BLaER1 treated with 17β-estradiol and CSF1 and Interleukin-3, amounts not matched to agents 10 nM and 100 nM (cell line): ENCODE measurements around the gene SOWAHA.

Source experiments
- H3K27ac ChIP-seq, 11 experiments: shearing (Covaris generic); formaldehyde crosslinking; 2 replicates each; pipeline ENCODE4 v1.8.1; 2022
- H3K27me3 ChIP-seq, 11 experiments: shearing (Covaris generic); formaldehyde crosslinking; 2 replicates each; pipeline ENCODE4 v1.8.1; 2022
- H3K36me3 ChIP-seq, 11 experiments: shearing (Covaris generic); formaldehyde crosslinking; 2 replicates each; pipeline ENCODE4 v1.8.1; 2022
- H3K4me1 ChIP-seq, 10 experiments: shearing (Covaris generic); formaldehyde crosslinking; 2 replicates each; pipeline ENCODE4 v1.8.1; 2022
- H3K4me2 ChIP-seq, 11 experiments: shearing (Covaris generic); formaldehyde crosslinking; 2 replicates each; pipeline ENCODE4 v1.8.1; 2022
- H3K4me3 ChIP-seq, 10 experiments: shearing (Covaris generic); formaldehyde crosslinking; 2 replicates each; pipeline ENCODE4 v1.8.1; 2022
- H3K9ac ChIP-seq, 11 experiments: shearing (Covaris generic); formaldehyde crosslinking; 2 replicates each; pipeline ENCODE4 v1.8.1; 2022
- H3K9me3 ChIP-seq, 11 experiments: shearing (Covaris generic); formaldehyde crosslinking; replicated peaks in 1 of 11; 2 replicates each; pipeline ENCODE4 v1.8.1; 2022
- H4K20me1 ChIP-seq, 11 experiments: shearing (Covaris generic); formaldehyde crosslinking; 2 replicates each; pipeline ENCODE4 v1.8.1; 2022
- Cebpa-rat ChIP-seq, 11 experiments: shearing (Covaris generic); IDR thresholded peaks; 2 replicates each; pipeline ENCODE4 v1.8.1; 2022

Gene SOWAHA

DNA sequence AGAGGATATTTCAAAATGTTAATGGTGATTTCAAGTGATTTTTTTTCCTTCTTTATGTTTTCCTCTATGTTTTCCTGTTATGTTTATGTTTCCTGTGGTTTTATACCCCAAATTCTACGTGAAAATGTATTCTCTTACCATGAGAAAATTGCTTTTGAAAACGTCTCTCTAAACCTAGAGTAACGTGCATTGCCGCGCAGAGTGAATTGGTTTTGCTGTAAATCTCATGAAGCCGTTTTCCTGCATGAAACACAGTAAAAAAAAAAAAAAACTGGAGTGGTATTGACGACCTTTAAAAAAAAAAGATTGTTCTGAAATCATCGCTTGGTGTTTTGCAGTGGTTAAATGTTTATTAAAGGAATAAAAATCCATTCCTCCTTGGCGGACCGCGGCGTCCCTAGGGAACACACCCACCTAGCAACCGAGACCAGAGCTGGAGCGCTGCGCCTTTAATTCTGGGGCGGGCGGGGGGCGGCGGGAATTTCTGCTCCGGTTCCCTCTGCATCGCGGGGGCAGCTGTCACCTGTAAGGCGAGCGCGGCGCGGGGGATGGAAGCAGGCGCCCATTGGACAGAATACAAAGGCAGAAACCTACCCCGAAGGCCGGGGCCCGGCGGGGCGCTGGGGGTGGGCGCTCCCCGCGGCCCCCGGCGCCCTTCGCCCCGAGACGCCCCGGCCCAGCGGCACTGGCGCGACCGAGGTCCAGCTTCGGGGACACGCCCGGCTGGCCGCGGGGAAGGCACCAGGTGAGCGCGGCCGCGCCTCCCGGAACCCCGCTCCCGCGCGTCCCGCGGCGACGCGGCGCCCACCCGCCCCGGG, at the start of gene SOWAHA:
TSS of gene SOWAHA (plus strand) at position 522 of the 818 bp plus-strand sequence. CDS start 320 bp downstream, outside the sequence.
- peaks cover 8 to 18% (median 13%) of the 10 kb centered on the region in 10 experiments; a peak in 18 of 20 replicates for H3K4me1 ChIP-seq
- no peak for TF ChIP-seq Cebpa-rat (IDR thresholded peaks at IDR 0.05)
- peak within 1 kb of the TSS; percentile 91 to 99 (median 95) for H3K4me2 ChIP-seq
- no peaks in the 10 kb centered on the region for H3K36me3 ChIP-seq
- peaks cover 47 to 83% (median 73%) of the 10 kb centered on the region in 11 experiments for H3K27me3 ChIP-seq
- peak within 1 kb of the TSS; percentile 54 to 71 (median 60) for H3K4me3 ChIP-seq
- peaks cover 0 to 13% (median 11%) of the 10 kb centered on the region in 11 experiments; a peak in 18 of 22 replicates for H3K9me3 ChIP-seq
- H4K20me1 ChIP-seq = peaks cover 0 to 19% (median 0%) of the 10 kb centered on the region in 11 experiments; a peak in 6 of 22 replicates
- no peak within 1 kb of the TSS for H3K27ac ChIP-seq
- H3K9ac ChIP-seq = peak within 1 kb of the TSS in 10 of 11 experiments; percentile 1 to 74 (median 40); a peak in 17 of 22 replicates

DNA sequence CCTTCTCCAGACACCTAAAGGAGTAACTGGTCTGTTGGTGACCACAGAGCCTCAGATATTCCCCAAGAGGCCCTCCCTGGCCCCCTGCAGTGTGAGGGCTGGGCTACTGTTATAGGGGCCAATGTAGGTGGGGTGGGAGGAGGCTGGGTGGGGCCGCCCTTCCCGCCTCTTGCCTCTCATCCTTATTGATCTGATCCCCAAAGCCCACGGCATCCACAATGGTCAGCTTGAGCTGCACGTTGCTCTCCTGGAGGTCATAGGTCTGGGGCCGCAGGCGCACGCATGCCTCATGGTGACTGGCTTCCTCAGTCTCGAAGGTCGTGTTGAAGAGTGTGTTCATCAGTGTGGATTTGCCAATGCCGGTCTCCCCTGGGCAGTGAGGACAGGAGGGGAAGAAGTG, 49.1 kb upstream of the SOWAHA start:
- no peaks in the 10 kb centered on the region for H3K27me3 ChIP-seq
- peak overlapping the region in 3 of 11 experiments; percentile 83 to 85 (median 83); a peak in 7 of 22 replicates for H3K4me2 ChIP-seq
- H3K27ac ChIP-seq = peak overlapping the region in 3 of 11 experiments; percentile 33 to 58 (median 46); a peak in 4 of 22 replicates
- H3K4me1 ChIP-seq = peaks cover 22 to 63% (median 39%) of the 10 kb centered on the region in 10 experiments; a peak in 19 of 20 replicates
- no peak overlapping the region for H3K4me3 ChIP-seq
- H3K36me3 ChIP-seq = peaks cover 0 to 64% (median 31%) of the 10 kb centered on the region in 11 experiments; a peak in 19 of 22 replicates
- H3K9me3 ChIP-seq = no peaks in the 10 kb centered on the region
- TF ChIP-seq Cebpa-rat (IDR thresholded peaks at IDR 0.05) = no peak
- H4K20me1 ChIP-seq = peaks cover 0 to 7% (median 0%) of the 10 kb centered on the region in 11 experiments; a peak in 1 of 22 replicates
- H3K9ac ChIP-seq = no peak overlapping the region

DNA sequence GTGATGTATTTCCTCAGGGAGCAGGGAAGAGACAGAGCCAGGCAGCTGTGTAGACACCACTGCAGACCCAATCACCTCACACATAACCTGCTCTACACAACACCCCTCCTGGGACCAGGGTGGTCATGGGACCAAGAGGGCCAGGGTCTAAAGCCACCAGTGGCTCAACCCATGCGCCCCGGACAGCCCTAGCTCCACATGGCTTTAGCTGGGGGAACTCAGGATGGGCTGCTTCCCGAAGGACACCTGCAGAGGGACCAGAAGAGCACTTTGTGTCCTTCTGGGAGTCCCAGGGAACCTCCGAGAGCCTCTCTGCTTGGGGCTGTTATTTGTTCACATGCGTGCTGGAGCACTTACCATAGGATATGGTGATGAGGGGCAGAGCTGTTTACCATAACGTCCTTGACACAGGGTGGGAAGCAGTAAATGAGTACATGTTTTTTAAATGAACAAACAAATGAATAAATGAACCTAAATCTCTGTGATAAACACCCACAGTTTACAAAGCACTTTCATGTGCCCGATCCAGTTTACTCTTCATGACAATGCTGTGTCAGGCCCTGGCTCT, 48.3 kb upstream of the SOWAHA start:
- Histone ChIP-seq H3K4me2 (no peak overlapping the region), H3K36me3 (peaks cover 0 to 57% (median 29%) of the 10 kb centered on the region in 11 experiments; a peak in 19 of 22 replicates), H3K4me3 (no peak overlapping the region), H4K20me1 (peaks cover 0 to 7% (median 0%) of the 10 kb centered on the region in 11 experiments; a peak in 1 of 22 replicates), H3K4me1 (peaks cover 22 to 63% (median 39%) of the 10 kb centered on the region in 10 experiments; a peak in 19 of 20 replicates), H3K27ac (no peak overlapping the region), H3K27me3 (no peaks in the 10 kb centered on the region), H3K9me3 (no peaks in the 10 kb centered on the region), H3K9ac (no peak overlapping the region)
- no peak for TF ChIP-seq Cebpa-rat (IDR thresholded peaks at IDR 0.05)

DNA sequence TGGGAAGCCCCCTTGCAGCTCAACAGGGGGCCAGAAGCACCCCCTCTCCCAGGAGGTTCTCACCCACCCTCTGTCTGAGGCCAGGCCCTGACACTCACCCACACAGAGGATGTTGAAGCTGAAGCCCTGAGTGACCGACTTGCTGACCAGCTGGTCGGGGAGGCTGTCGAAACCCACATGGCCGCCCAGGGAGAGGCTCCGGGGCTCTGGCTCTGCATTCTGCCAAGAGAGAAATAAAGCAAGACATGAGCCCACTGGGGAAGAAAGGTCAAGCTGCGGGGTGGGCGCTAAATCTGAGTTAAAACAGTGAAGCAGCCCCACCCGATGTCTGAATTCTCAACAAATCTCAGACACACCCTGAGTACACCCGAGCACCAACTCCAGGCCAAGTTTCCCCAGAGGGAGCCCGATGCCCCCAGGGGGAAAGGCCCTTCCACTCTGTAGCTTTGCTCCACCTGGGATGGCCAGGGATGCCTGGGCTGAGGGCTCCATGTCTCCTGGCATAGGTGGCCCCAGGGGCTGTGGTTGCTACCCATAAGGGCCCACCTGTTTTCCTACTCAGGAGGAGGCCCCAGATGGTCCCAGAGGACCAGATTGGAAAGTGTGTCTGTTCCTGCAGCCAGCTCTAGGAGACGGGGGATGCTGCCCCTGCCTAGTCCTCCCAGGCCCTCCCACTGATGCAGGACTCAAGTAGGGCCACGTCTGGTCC, 47.6 kb upstream of the SOWAHA start:
- Histone ChIP-seq H3K9ac (no peak overlapping the region), H3K36me3 (peaks cover 0 to 50% (median 22%) of the 10 kb centered on the region in 11 experiments; a peak in 17 of 22 replicates), H3K27ac (peak overlapping the region in 2 of 11 experiments; percentile 26 to 42; a peak in 2 of 22 replicates), H3K27me3 (no peaks in the 10 kb centered on the region), H3K9me3 (no peaks in the 10 kb centered on the region), H3K4me1 (peaks cover 23 to 63% (median 40%) of the 10 kb centered on the region in 10 experiments; a peak in 19 of 20 replicates), H4K20me1 (peaks cover 0 to 7% (median 0%) of the 10 kb centered on the region in 11 experiments; a peak in 2 of 22 replicates), H3K4me2 (peak overlapping the region in 5 of 11 experiments; percentile 4 to 71 (median 64); a peak in 3 of 22 replicates), H3K4me3 (no peak overlapping the region)
- TF ChIP-seq Cebpa-rat (IDR thresholded peaks at IDR 0.05) = no peak

DNA sequence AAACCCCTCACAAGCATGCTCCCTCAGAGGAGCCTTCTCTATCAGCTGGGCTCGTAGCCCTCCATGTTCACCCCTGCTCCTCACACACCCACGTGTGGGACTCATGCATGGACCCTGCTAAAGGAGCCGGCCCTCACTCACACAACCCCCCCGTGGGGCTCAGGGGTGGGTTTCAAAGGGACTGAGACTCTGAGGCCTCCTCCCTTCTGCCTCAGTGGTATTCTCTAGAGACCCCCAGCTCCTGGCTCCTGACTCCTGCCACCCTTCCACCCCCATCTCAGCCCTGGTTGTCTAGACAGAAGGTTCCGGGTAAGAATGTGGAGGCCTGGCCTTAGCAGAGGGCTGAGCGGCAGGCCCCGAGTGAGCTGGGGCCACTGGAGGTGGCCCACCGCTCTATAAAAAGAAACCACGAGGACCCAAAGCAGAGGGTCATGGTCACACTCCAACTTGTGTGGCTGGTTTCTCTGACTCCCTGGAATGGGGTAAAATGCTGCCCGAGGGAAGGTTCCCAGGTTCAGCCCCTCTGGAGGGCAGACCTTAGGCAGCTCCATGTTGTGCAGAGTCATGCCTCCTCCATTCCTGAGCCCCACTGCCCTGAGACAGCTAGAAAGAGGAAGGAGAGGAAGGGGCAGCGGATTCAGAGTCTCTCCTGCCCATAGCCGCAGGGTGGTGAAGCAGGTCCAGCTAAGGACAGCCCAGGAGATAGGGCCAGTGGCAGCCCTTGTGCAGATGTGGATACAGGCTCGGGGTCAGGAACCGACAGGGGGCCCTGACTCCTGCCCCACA, 46.9 kb upstream of the SOWAHA start:
- Histone ChIP-seq H3K9me3 (no peaks in the 10 kb centered on the region), H3K4me3 (no peak overlapping the region), H3K27me3 (no peaks in the 10 kb centered on the region), H3K27ac (peak overlapping the region in 7 of 11 experiments; percentile 7 to 47 (median 25); a peak in 8 of 22 replicates), H3K9ac (no peak overlapping the region), H4K20me1 (peaks cover 0 to 7% (median 0%) of the 10 kb centered on the region in 11 experiments; a peak in 2 of 22 replicates), H3K36me3 (peaks cover 0 to 43% (median 17%) of the 10 kb centered on the region in 11 experiments; a peak in 16 of 22 replicates), H3K4me1 (peaks cover 23 to 65% (median 41%) of the 10 kb centered on the region in 10 experiments; a peak in 19 of 20 replicates), H3K4me2 (peak overlapping the region in 7 of 11 experiments; percentile 4 to 71 (median 53); a peak in 10 of 22 replicates)
- TF ChIP-seq Cebpa-rat (IDR thresholded peaks at IDR 0.05) = no peak

DNA sequence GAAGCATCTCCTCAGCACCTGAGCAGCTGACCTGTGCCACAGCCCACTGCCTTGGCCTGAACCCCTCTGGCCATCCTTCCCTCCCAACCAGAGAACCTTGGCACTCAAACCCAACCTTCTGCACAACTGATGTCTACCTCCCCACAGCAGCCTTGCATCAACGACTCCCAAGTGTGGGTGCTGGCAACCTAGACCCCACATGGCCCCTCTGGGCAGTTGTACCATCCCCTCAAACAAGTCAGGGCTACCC, 46.4 kb upstream of the SOWAHA start:
- Histone ChIP-seq H3K4me3 (no peak overlapping the region), H3K4me2 (peak overlapping the region in 7 of 11 experiments; percentile 14 to 71 (median 53); a peak in 9 of 22 replicates), H3K9ac (no peak overlapping the region), H3K36me3 (peaks cover 0 to 38% (median 17%) of the 10 kb centered on the region in 11 experiments; a peak in 15 of 22 replicates), H3K27me3 (no peaks in the 10 kb centered on the region), H3K27ac (peak overlapping the region in 5 of 11 experiments; percentile 7 to 47 (median 25); a peak in 7 of 22 replicates), H4K20me1 (peaks cover 0 to 7% (median 0%) of the 10 kb centered on the region in 11 experiments; a peak in 2 of 22 replicates), H3K4me1 (peaks cover 23 to 68% (median 42%) of the 10 kb centered on the region in 10 experiments; a peak in 19 of 20 replicates), H3K9me3 (no peaks in the 10 kb centered on the region)
- no peak for TF ChIP-seq Cebpa-rat (IDR thresholded peaks at IDR 0.05)

DNA sequence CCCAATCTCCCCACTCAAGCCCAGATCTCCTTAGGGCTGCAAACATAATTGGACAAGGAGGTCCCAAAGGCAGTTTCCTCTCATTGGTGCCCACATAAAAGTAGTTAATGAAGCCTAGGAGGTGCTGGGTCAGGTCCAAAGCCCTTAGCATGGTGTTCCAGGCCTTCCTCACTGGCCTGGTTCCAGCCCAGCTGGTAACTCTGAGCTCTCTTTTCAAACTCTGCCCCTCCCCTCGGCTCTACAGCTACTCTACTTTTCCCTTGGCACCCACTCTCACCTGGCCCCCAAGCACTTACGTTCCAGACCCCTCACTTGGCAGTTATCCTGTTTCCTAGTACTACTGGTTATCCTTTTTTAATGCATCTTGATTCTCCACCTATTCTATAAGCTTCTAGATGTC, 46.0 kb upstream of the SOWAHA start:
- Histone ChIP-seq H3K27ac (peak overlapping the region in 1 of 11 experiments; percentile 25; a peak in 3 of 22 replicates), H3K4me3 (no peak overlapping the region), H3K9me3 (no peaks in the 10 kb centered on the region), H3K4me1 (peaks cover 23 to 68% (median 42%) of the 10 kb centered on the region in 10 experiments; a peak in 19 of 20 replicates), H3K9ac (no peak overlapping the region), H3K36me3 (peaks cover 0 to 33% (median 17%) of the 10 kb centered on the region in 11 experiments; a peak in 13 of 22 replicates), H4K20me1 (peaks cover 0 to 10% (median 0%) of the 10 kb centered on the region in 11 experiments; a peak in 2 of 22 replicates), H3K4me2 (peak overlapping the region in 8 of 11 experiments; percentile 14 to 71 (median 44); a peak in 14 of 22 replicates), H3K27me3 (no peaks in the 10 kb centered on the region)
- TF ChIP-seq Cebpa-rat (IDR thresholded peaks at IDR 0.05) = no peak
